HEK293 (cell line): ENCODE data around the gene DIABLO.
A peak's percentile ranks its signal among the peaks of the same experiment; 100 is the strongest.

Experiments used
- CTCF ChIP-seq: fragments of 450-650 bp; formaldehyde crosslinking; IDR thresholded peaks from 2 replicates; pipeline ENCODE4 v1.5.1; 2016; ENCODE audit warnings: missing biosample characterization, missing genetic modification characterization
- GLIS2 ChIP-seq: fragments of 450-650 bp; formaldehyde crosslinking; IDR thresholded peaks from 2 replicates; pipeline ENCODE4 v1.5.1; 2016; ENCODE audit warnings: missing biosample characterization, missing genetic modification characterization
- KLF1 ChIP-seq: fragments of 450-650 bp; formaldehyde crosslinking; IDR thresholded peaks from 2 replicates; pipeline ENCODE4 v1.5.1; 2016; ENCODE audit warnings: missing biosample characterization, missing genetic modification characterization
- KLF10 ChIP-seq: fragments of 450-650 bp; IDR thresholded peaks from 2 replicates; pipeline ENCODE4 v1.5.1; 2018; ENCODE audit warnings: missing biosample characterization, mild to moderate bottlenecking, missing genetic modification characterization
- KLF7 ChIP-seq: fragments of 450-650 bp; formaldehyde crosslinking; IDR thresholded peaks from 2 replicates; pipeline ENCODE4 v1.5.1; 2016; ENCODE audit warnings: missing biosample characterization, missing genetic modification characterization, borderline replicate concordance
- KLF8 ChIP-seq: fragments of 450-650 bp; formaldehyde crosslinking; IDR thresholded peaks from 2 replicates; pipeline ENCODE4 v1.5.1; 2016; ENCODE audit warnings: missing biosample characterization, missing genetic modification characterization
- SCRT2 ChIP-seq: fragments of 450-650 bp; formaldehyde crosslinking; IDR thresholded peaks from 2 replicates; pipeline ENCODE4 v1.5.1; 2016; ENCODE audit warnings: missing biosample characterization, missing genetic modification characterization
- SP7 ChIP-seq: fragments of 450-650 bp; formaldehyde crosslinking; IDR thresholded peaks from 2 replicates; pipeline ENCODE4 v1.5.1; 2016; ENCODE audit warnings: missing biosample characterization, missing genetic modification characterization
- TRIM28 ChIP-seq: IDR thresholded peaks from 2 replicates; pipeline ENCODE4 v1.6.1; 2011; ENCODE audit warnings: low read length, control low read depth, borderline replicate concordance
- WT1 ChIP-seq: fragments of 450-650 bp; formaldehyde crosslinking; IDR thresholded peaks from 2 replicates; pipeline ENCODE4 v1.5.1; 2016; ENCODE audit warnings: missing biosample characterization, missing genetic modification characterization
- YY2 ChIP-seq: fragments of 450-650 bp; formaldehyde crosslinking; IDR thresholded peaks from 2 replicates; pipeline ENCODE4 v1.5.1; 2016; ENCODE audit warnings: missing biosample characterization, missing genetic modification characterization
- ZFHX2 ChIP-seq: fragments of 450-650 bp; formaldehyde crosslinking; conservative IDR thresholded peaks from 2 replicates; pipeline ENCODE4 v1.5.1; 2016; ENCODE audit warnings: missing biosample characterization, missing genetic modification characterization
- ZNF133 ChIP-seq: fragments of 450-650 bp; formaldehyde crosslinking; IDR thresholded peaks from 2 replicates; pipeline ENCODE4 v1.5.1; 2016; ENCODE audit warnings: missing biosample characterization, missing genetic modification characterization
- ZNF2 ChIP-seq: fragments of 450-650 bp; formaldehyde crosslinking; IDR thresholded peaks from 2 replicates; pipeline ENCODE4 v1.5.1; 2016; ENCODE audit warnings: missing biosample characterization, missing genetic modification characterization
- ZNF221 ChIP-seq: fragments of 450-650 bp; formaldehyde crosslinking; IDR thresholded peaks from 2 replicates; pipeline ENCODE4 v1.5.1; 2017; ENCODE audit warnings: missing biosample characterization, missing genetic modification characterization, borderline replicate concordance
- ZNF24 ChIP-seq: fragments of 450-650 bp; formaldehyde crosslinking; IDR thresholded peaks from 2 replicates; pipeline ENCODE4 v1.5.1; 2016; ENCODE audit warnings: missing biosample characterization, missing genetic modification characterization
- ZNF311 ChIP-seq: fragments of 450-650 bp; formaldehyde crosslinking; IDR thresholded peaks from 2 replicates; pipeline ENCODE4 v1.5.1; 2017; ENCODE audit warnings: missing biosample characterization, missing genetic modification characterization, borderline replicate concordance
- ZNF324 ChIP-seq: fragments of 450-650 bp; formaldehyde crosslinking; IDR thresholded peaks from 2 replicates; pipeline ENCODE4 v1.5.1; 2016; ENCODE audit warnings: missing biosample characterization, missing genetic modification characterization
- ZNF335 ChIP-seq: fragments of 450-650 bp; formaldehyde crosslinking; conservative IDR thresholded peaks from 2 replicates; pipeline ENCODE4 v1.5.1; 2016; ENCODE audit warnings: missing biosample characterization, missing genetic modification characterization
- ZNF391 ChIP-seq: fragments of 450-650 bp; formaldehyde crosslinking; IDR thresholded peaks from 2 replicates; pipeline ENCODE4 v1.5.1; 2016; ENCODE audit warnings: low read depth, missing biosample characterization, missing genetic modification characterization, borderline replicate concordance
- ZNF394 ChIP-seq: fragments of 450-650 bp; formaldehyde crosslinking; IDR thresholded peaks from 2 replicates; pipeline ENCODE4 v1.5.1; 2016; ENCODE audit warnings: missing biosample characterization, missing genetic modification characterization, mild to moderate bottlenecking, moderate library complexity, borderline replicate concordance
- ZNF610 ChIP-seq: fragments of 450-650 bp; formaldehyde crosslinking; IDR thresholded peaks from 2 replicates; pipeline ENCODE4 v1.5.1; 2016; ENCODE audit warnings: missing biosample characterization, missing genetic modification characterization, borderline replicate concordance
- ZNF776 ChIP-seq: fragments of 450-650 bp; formaldehyde crosslinking; IDR thresholded peaks from 2 replicates; pipeline ENCODE4 v1.5.0; 2017; ENCODE audit warnings: missing biosample characterization, missing genetic modification characterization, borderline replicate concordance
- ZSCAN30 ChIP-seq: fragments of 450-650 bp; IDR thresholded peaks from 2 replicates; pipeline ENCODE4 v1.5.1; 2018; ENCODE audit warnings: missing biosample characterization, mild to moderate bottlenecking, missing genetic modification characterization, moderate library complexity
- ZSCAN5A ChIP-seq: fragments of 450-650 bp; formaldehyde crosslinking; IDR thresholded peaks from 2 replicates; pipeline ENCODE4 v1.5.1; 2016; ENCODE audit warnings: missing biosample characterization, missing genetic modification characterization
- TF ChIP-seq, protein P1 (sequence below): fragments of 450-650 bp; formaldehyde crosslinking; IDR thresholded peaks from 2 replicates; pipeline ENCODE4 v1.5.1; 2016; ENCODE audit warnings: missing biosample characterization, missing genetic modification characterization, borderline replicate concordance
- TF ChIP-seq, protein P2 (sequence below): fragments of 450-650 bp; IDR thresholded peaks from 2 replicates; pipeline ENCODE4 v1.5.1; 2018; ENCODE audit warnings: missing biosample characterization, mild to moderate bottlenecking, missing genetic modification characterization
- TF ChIP-seq, protein P3 (sequence below): sonication (generic); formaldehyde crosslinking; IDR thresholded peaks from 2 replicates; pipeline ENCODE4 v1.8.1; 2022; ENCODE audit warnings: mild to moderate bottlenecking, moderate library complexity, missing genetic modification reagents
- TF ChIP-seq, protein P4 (sequence below): fragments of 450-650 bp; formaldehyde crosslinking; IDR thresholded peaks from 2 replicates; pipeline ENCODE4; 2016; ENCODE audit warnings: missing biosample characterization, missing genetic modification characterization

Gene DIABLO

GRCh38 chr12:122225683-122226365, at the start of gene DIABLO (continued):
- TF ChIP-seq ZSCAN30 (peak; percentile 68; the same call in 1 of the 2 replicates), ZSCAN5A (0 out of 2 replicates have a peak, but pooled peaks have one; percentile 29), ZFHX2 (tag by site-specific recombination) (peak; percentile 49), ZNF133 (no peak), CTCF (tag by site-specific recombination) (no peak), ZNF324 (tag by site-specific recombination) (peak; percentile 65), ZNF2 (tag by site-specific recombination) (0 out of 2 replicates have a peak, but pooled peaks have one; percentile 35), KLF7 (tag by site-specific recombination) (peak; percentile 30; the same call in 1 of the 2 replicates), ZNF394 (tag by site-specific recombination) (0 out of 2 replicates have a peak, but pooled peaks have one; percentile 39), ZNF391 (tag by site-specific recombination) (peak; percentile 87; the same call in 1 of the 2 replicates), ZNF311 (tag by site-specific recombination) (no peak), YY2 (tag by site-specific recombination) (peak; percentile 97), SP7 (tag by site-specific recombination) (peak; percentile 79), ZNF221 (tag by site-specific recombination) (no peak), KLF1 (tag by site-specific recombination) (peak; percentile 34; the same call in 1 of the 2 replicates), TRIM28 (0 out of 2 replicates have a peak, but pooled peaks have one; percentile 17), KLF8 (tag by site-specific recombination) (peak; percentile 96), ZNF24 (tag by site-specific recombination) (0 out of 2 replicates have a peak, but pooled peaks have one; percentile 47), KLF10 (tag by site-specific recombination) (peak; percentile 62; the same call in 1 of the 2 replicates), ZNF335 (peak; percentile 97), WT1 (tag by site-specific recombination) (peak; percentile 15; the same call in 1 of the 2 replicates), GLIS2 (0 out of 2 replicates have a peak, but pooled peaks have one; percentile 18), SCRT2 (peak; percentile 86; the same call in 1 of the 2 replicates), ZNF776 (tag by site-specific recombination) (no peak), ZNF610 (tag by site-specific recombination) (0 out of 2 replicates have a peak, but pooled peaks have one; percentile 59)
- TF ChIP-seq, protein P1, sequence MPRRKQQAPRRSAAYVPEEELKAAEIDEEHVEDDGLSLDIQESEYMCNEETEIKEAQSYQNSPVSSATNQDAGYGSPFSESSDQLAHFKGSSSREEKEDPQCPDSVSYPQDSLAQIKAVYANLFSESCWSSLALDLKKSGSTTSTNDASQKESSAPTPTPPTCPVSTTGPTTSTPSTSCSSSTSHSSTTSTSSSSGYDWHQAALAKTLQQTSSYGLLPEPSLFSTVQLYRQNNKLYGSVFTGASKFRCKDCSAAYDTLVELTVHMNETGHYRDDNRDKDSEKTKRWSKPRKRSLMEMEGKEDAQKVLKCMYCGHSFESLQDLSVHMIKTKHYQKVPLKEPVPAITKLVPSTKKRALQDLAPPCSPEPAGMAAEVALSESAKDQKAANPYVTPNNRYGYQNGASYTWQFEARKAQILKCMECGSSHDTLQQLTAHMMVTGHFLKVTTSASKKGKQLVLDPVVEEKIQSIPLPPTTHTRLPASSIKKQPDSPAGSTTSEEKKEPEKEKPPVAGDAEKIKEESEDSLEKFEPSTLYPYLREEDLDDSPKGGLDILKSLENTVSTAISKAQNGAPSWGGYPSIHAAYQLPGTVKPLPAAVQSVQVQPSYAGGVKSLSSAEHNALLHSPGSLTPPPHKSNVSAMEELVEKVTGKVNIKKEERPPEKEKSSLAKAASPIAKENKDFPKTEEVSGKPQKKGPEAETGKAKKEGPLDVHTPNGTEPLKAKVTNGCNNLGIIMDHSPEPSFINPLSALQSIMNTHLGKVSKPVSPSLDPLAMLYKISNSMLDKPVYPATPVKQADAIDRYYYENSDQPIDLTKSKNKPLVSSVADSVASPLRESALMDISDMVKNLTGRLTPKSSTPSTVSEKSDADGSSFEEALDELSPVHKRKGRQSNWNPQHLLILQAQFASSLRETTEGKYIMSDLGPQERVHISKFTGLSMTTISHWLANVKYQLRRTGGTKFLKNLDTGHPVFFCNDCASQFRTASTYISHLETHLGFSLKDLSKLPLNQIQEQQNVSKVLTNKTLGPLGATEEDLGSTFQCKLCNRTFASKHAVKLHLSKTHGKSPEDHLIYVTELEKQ (tag by site-specific recombination) = no peak
- TF ChIP-seq, protein P2, sequence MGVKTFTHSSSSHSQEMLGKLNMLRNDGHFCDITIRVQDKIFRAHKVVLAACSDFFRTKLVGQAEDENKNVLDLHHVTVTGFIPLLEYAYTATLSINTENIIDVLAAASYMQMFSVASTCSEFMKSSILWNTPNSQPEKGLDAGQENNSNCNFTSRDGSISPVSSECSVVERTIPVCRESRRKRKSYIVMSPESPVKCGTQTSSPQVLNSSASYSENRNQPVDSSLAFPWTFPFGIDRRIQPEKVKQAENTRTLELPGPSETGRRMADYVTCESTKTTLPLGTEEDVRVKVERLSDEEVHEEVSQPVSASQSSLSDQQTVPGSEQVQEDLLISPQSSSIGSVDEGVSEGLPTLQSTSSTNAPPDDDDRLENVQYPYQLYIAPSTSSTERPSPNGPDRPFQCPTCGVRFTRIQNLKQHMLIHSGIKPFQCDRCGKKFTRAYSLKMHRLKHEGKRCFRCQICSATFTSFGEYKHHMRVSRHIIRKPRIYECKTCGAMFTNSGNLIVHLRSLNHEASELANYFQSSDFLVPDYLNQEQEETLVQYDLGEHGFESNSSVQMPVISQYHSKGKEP (tag by site-specific recombination) = no peak
- TF ChIP-seq, protein P3, sequence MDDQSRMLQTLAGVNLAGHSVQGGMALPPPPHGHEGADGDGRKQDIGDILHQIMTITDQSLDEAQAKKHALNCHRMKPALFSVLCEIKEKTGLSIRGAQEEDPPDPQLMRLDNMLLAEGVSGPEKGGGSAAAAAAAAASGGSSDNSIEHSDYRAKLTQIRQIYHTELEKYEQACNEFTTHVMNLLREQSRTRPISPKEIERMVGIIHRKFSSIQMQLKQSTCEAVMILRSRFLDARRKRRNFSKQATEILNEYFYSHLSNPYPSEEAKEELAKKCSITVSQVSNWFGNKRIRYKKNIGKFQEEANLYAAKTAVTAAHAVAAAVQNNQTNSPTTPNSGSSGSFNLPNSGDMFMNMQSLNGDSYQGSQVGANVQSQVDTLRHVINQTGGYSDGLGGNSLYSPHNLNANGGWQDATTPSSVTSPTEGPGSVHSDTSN = peak; percentile 88
- TF ChIP-seq, protein P4, sequence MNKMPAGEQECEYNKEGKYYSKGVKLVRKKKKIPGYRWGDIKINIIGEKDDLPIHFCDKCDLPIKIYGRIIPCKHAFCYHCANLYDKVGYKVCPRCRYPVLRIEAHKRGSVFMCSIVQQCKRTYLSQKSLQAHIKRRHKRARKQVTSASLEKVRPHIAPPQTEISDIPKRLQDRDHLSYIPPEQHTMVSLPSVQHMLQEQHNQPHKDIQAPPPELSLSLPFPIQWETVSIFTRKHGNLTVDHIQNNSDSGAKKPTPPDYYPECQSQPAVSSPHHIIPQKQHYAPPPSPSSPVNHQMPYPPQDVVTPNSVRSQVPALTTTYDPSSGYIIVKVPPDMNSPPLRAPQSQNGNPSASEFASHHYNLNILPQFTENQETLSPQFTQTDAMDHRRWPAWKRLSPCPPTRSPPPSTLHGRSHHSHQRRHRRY (tag by site-specific recombination) = no peak
